AG10803 (cell line): ENCODE measurements around the gene TRIM8.

Experiments
- DNase-seq: peaks from one replicate; pipeline ENCODE4 v3.0.0; 2010; ENCODE audit warnings: low read depth
- H3K4me3 ChIP-seq: 2 replicates; pipeline ENCODE4 v1.5.1; 2011; ENCODE audit warnings: mild to moderate bottlenecking, low read length, control low read depth
- CTCF ChIP-seq: conservative IDR thresholded peaks from 2 replicates; pipeline ENCODE4 v1.5.1; 2011; ENCODE audit warnings: mild to moderate bottlenecking, low read length, control low read depth, inconsistent platforms

The TRIM8 gene

GRCh38 chr10:102656026-102656425, 11.7 kb downstream of the TRIM8 start:
- H3K4me3 ChIP-seq, result no peak overlapping the region
- no peak for TF ChIP-seq CTCF
- no peak for DNase-seq

- TF ChIP-seq CTCF, result no peak
- no peak for DNase-seq
Observed at GRCh38 chr10:102656791-102657371, 12.6 kb downstream of the TRIM8 start.

DNA sequence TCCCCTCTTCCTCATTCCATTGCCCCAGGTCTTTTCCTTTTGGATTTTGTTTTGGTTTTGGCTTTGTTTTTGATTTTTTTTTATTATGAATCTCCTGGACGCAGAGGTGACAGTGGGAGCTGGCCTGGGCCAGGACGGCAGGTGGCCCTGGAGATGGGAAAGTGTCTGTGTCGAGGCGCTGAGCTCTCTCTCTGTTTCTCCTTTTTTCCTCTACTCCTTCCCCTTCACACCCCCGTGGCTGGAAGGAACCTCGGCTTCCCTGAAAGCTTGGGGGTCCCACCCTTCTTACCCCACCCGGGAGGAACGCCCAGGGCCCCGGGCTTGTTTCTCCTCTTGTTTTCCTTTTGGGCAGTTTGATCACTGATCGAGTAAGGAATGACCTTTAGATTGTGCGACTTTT, 13.2 kb downstream of the TRIM8 start:
- TF ChIP-seq CTCF, result no peak

More at GRCh38 chr10:102656791-102657371, 12.6 kb downstream of the TRIM8 start:
- H3K4me3 ChIP-seq, result no peak overlapping the region

DNA sequence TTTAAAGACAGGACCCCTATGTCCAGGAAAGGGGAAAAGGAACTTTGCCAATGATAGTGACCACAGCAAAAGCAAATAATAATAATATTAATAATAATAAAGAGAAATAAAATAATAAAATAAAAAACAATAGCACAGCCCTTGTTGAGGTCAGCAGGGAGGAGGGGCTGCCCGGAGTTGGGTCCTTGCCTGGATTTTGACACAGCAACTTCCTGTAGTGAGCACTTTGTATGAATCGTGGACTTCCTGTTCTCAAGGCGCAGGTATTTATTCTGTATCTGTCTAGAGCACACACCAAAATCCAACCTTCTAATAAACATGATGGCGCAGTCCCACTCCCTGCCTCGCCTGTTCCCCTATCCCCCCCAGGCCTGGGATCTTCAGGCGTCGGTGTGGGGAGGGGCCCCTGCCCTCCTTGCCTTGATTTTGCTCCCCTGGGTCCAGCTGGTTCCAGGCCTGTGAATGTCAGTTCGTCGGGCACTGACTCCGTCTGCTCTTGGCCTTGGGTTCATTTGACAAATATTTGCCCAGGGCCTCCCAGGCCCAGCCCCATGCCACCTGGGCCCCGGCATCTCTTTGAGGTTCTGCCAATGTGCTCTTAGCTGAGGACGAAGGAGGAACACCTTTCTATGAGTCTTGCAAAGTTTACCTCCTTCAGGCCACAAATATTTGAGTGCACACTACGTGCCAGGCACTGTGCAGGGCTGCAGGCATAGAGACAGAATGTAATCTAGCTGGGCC, 13.9 kb downstream of the TRIM8 start:
- no peak overlapping the region for H3K4me3 ChIP-seq
- no peak for DNase-seq

More for the DNA sequence above, 13.2 kb downstream of the TRIM8 start:
- no peak for DNase-seq
- no peak overlapping the region for H3K4me3 ChIP-seq

GRCh38 chr10:102658802-102659201, 14.5 kb downstream of the TRIM8 start:
- DNase-seq, result no peak
- TF ChIP-seq CTCF, result no peak

More for the DNA sequence above, 13.9 kb downstream of the TRIM8 start:
- TF ChIP-seq CTCF, result no peak

GRCh38 chr10:102660888-102661657, 16.8 kb downstream of the TRIM8 start:
- no peak for TF ChIP-seq CTCF
- no peak overlapping the region for H3K4me3 ChIP-seq
- DNase-seq, result peak; percentile 84

More at GRCh38 chr10:102658802-102659201, 14.5 kb downstream of the TRIM8 start:
- H3K4me3 ChIP-seq, result no peak overlapping the region
